Brain microvascular endothelial cell (primary cell): ENCODE measurements around the gene BAIAP3.
A peak's percentile ranks its signal among the peaks of the same experiment; 100 is the strongest.
"Not testable (repeated sequence)": the region's sequence is repeated elsewhere in the genome, so short reads cannot be mapped to it uniquely, and the experiment has no call there.

Source experiments
- DNase-seq: peaks from one replicate; pipeline ENCODE4 v3.0.0-alpha.2; 2020
- H3K27ac ChIP-seq: fragments of 250-450 bp; sonication (Bioruptor Pico); 2 replicates; pipeline ENCODE4 v1.5.1; 2020; ENCODE audit warnings: mild to moderate bottlenecking, moderate library complexity
- H3K27me3 ChIP-seq: fragments of 250-450 bp; sonication (Bioruptor Pico); replicated peaks from 2 replicates; pipeline ENCODE4 v1.5.1; 2020; ENCODE audit warnings: mild to moderate bottlenecking
- H3K36me3 ChIP-seq: fragments of 250-450 bp; sonication (Bioruptor Pico); replicated peaks from 2 replicates; pipeline ENCODE4 v1.5.1; 2020; ENCODE audit warnings: mild to moderate bottlenecking
- H3K4me3 ChIP-seq: 2 replicates; pipeline ENCODE4 v1.5.1; 2011; ENCODE audit warnings: low read depth, mild to moderate bottlenecking, control low read depth, low read length, moderate library complexity
- CTCF ChIP-seq: IDR thresholded peaks from 2 replicates; pipeline ENCODE4 v1.5.1; 2011; ENCODE audit warnings: low read depth, mild to moderate bottlenecking, moderate library complexity, low read length, control low read depth, inconsistent platforms; ENCODE audit errors: missing control alignments
- in situ Hi-C: cut with HindIII; loops from 2 replicates; pipeline ENCODE4 v1.10.0; 2017; ENCODE audit warnings: low sequenced_read_pairs, low pct_ligation_motif_present

The BAIAP3 gene

DNA sequence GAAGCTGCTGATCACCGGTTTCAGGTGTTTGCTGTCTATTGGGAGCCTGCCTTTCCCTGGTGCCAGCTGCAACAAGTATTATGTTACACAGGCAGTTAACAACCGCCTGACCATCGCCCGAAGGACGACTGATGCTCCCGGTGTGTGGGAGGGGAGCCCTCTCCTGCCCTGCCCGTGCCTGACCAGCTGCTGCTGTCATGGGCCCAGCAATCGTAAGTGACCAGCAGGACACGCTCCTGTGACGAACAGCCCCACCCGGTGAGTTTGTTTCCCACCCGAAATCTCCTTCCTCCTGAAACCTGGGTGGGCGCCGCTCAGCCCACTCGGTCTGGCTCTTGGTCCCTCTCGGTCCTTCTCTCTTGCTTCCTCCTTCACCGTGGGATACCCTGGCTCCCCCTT lies 41.9 kb upstream of the BAIAP3 start:
- in situ Hi-C loops: no loop called here
- no peaks in the 10 kb centered on the region for H3K36me3 ChIP-seq
- H3K4me3 ChIP-seq: no peak overlapping the region
- DNase-seq: no peak
- H3K27me3 ChIP-seq: peaks cover 42% of the 10 kb centered on the region
- no peak overlapping the region for H3K27ac ChIP-seq
- TF ChIP-seq CTCF: no peak

DNA sequence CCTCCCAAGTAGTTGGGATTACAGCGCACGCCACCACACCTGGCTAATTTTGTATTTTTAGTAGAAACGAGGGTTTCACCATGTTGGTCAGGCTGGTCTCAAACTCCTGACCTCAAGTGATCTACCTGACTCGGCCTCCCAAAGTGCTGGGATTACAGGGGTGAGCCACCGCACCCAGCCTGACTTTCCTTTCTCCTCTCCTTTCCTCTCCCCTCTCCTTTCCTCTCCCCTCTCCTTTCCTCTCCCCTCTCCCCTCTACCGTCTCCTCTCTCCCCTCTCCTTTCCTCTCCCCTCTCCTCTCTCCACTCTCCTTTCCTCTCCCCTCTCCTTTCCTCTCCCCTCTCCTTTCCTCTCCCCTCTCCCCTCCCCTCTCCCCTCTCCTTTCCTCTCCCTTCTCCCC lies 41.2 kb upstream of the BAIAP3 start:
- H3K36me3 ChIP-seq, in situ Hi-C loops, H3K4me3 ChIP-seq, H3K27ac ChIP-seq, DNase-seq: not testable (repeated sequence)
- H3K27me3 ChIP-seq: peaks cover 40% of the 10 kb centered on the region

GRCh38 chr16:1292808-1293207 lies 40.6 kb upstream of the BAIAP3 start:
- peaks cover 36% of the 10 kb centered on the region for H3K27me3 ChIP-seq
- H3K36me3 ChIP-seq, H3K4me3 ChIP-seq, DNase-seq, H3K27ac ChIP-seq, in situ Hi-C loops: not testable (repeated sequence)

- in situ Hi-C loops: no loop called here
- no peak for TF ChIP-seq CTCF
- DNase-seq: no peak
- no peaks in the 10 kb centered on the region for H3K36me3 ChIP-seq
- peaks cover 25% of the 10 kb centered on the region for H3K27me3 ChIP-seq
- no peak overlapping the region for H3K27ac ChIP-seq
- no peak overlapping the region for H3K4me3 ChIP-seq
These were observed 39.4 kb upstream of the BAIAP3 start for GRCh38 chr16:1293921-1294656.

DNA sequence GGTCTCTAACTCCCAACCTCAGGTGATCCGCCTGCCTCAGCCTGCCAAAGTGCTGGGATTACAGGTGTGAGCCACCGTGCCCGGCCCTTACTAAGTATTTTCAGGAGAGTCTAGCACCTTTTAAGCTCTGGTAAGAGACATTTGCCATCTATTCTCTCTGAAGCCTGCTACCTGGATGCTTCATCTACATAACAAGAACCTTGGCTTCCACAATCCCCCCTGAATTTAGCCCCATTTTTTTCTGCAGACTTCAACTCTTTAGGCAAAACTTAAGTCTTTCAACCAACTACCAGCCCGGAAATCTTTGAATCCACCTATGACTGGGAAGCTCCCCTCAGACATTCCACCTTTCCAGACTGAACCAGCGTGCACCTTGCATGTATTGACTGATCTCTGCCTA lies 38.0 kb upstream of the BAIAP3 start:
- Histone ChIP-seq H3K36me3 (no peaks in the 10 kb centered on the region), H3K4me3 (no peak overlapping the region), H3K27me3 (peaks cover 20% of the 10 kb centered on the region), H3K27ac (no peak overlapping the region)
- in situ Hi-C loops: no loop called here
- no peak for DNase-seq
- TF ChIP-seq CTCF: no peak

DNA sequence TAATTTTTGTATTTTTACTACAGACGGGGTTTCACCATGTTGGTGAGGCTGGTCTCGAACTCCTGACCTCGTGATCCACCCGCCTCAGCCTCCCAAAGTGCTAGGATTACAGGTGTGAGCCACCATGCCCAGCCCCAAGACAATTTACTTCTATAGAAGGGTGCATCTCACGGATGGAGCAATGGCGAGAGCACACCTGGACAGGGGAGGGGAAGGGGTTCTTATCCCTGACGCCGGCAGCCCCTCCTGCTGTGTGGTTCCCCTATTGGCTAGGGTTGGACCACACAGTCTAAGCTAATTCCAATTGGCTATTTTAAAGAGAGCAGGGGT lies 36.8 kb upstream of the BAIAP3 start:
- H3K36me3 ChIP-seq, H3K27me3 ChIP-seq, H3K4me3 ChIP-seq, H3K27ac ChIP-seq, in situ Hi-C loops, DNase-seq: not testable (repeated sequence)

DNA sequence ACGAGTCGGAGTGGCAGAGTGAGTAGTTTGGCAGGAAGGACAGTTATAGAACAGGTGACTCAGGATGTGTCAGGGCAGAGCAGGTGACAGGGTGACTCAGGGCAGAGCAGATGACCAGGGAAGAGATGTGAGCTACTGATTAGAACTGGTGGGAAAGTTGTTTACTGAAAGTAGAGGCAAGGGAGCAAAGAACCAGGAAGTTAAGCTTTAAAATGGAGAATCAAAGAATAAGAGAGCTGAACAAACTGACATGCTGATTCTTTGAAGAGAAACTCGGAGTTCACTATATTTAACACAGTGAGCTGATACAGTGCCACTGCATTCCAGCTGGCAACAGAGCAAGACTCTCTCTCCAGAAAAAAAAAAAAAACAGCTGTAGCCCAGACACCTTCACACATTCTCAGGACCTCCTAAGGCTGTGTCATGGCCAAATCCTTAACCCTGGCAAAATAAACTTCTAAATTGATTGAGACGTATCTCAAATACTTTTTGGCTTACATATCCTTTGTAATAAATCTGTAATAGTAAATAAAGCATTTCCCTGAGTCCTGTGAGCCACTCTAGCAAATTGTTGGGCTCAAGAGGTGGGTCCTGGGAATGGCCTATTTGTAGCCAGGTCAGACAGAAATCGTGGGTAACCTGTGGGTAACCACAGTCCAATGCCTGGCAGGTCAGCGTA lies 36.3 kb upstream of the BAIAP3 start:
- no peak overlapping the region for H3K4me3 ChIP-seq
- H3K27ac ChIP-seq: no peak overlapping the region
- H3K36me3 ChIP-seq: no peaks in the 10 kb centered on the region
- H3K27me3 ChIP-seq: peaks cover 6% of the 10 kb centered on the region
- TF ChIP-seq CTCF: no peak
- in situ Hi-C loops: no loop called here
- DNase-seq: peak; percentile 37
